Trophoblast cell (in vitro differentiated cells and primary cell): Measurements from ENCODE around the gene FNDC3B.
A peak's percentile ranks its signal among the peaks of the same experiment; 100 is the strongest.

ENCODE experiments used
- DNase-seq, 2 donors: peaks; one replicate each; pipeline ENCODE4 v3.0.0-alpha.2; 2016
- H2AFZ ChIP-seq: 2 replicates; pipeline ENCODE4 v1.6.1; 2013; ENCODE audit warnings: low read length, moderate library complexity, mild to moderate bottlenecking; ENCODE audit not compliant: insufficient read depth, poor library complexity
- H2AK5ac ChIP-seq: 2 replicates; pipeline ENCODE4 v1.6.1; 2013; ENCODE audit warnings: mild to moderate bottlenecking, low read length
- H2BK120ac ChIP-seq: 2 replicates; pipeline ENCODE4 v1.6.1; 2013; ENCODE audit warnings: low read length, mild to moderate bottlenecking, moderate library complexity; ENCODE audit not compliant: insufficient read depth, poor library complexity
- H2BK12ac ChIP-seq: 2 replicates; pipeline ENCODE4 v1.6.1; 2013; ENCODE audit warnings: mild to moderate bottlenecking, low read length, moderate library complexity
- H2BK5ac ChIP-seq: 2 replicates; pipeline ENCODE4 v1.6.1; 2013; ENCODE audit warnings: low read length, low read depth, moderate library complexity, mild to moderate bottlenecking; ENCODE audit not compliant: poor library complexity
- H3K14ac ChIP-seq: 2 replicates; pipeline ENCODE4 v1.6.1; 2013; ENCODE audit warnings: mild to moderate bottlenecking, low read length
- H3K18ac ChIP-seq: 2 replicates; pipeline ENCODE4 v1.6.1; 2013; ENCODE audit warnings: mild to moderate bottlenecking, low read length
- H3K23ac ChIP-seq: 2 replicates; pipeline ENCODE4 v1.6.1; 2013; ENCODE audit warnings: low read length
- H3K27ac ChIP-seq: 2 replicates; pipeline ENCODE4 v1.5.1; 2013; ENCODE audit warnings: low read depth, mild to moderate bottlenecking, inconsistent platforms, low read length, moderate library complexity
- H3K27me3 ChIP-seq: 2 replicates; pipeline ENCODE4 v1.6.1; 2013; ENCODE audit warnings: inconsistent platforms, mild to moderate bottlenecking, low read length, moderate library complexity; ENCODE audit not compliant: insufficient read depth
- H3K36me3 ChIP-seq, 2 experiments: 1 replicate in 1 of 2; 2 replicates in 1 of 2; pipeline ENCODE4 v1.6.1; 2013; ENCODE audit warnings: low read length in 2 of 2, mild to moderate bottlenecking in 2 of 2, moderate library complexity in 1 of 2; ENCODE audit not compliant: insufficient read depth in 2 of 2, control insufficient read depth in 1 of 2
- H3K4ac ChIP-seq: 2 replicates; pipeline ENCODE4 v1.6.1; 2013; ENCODE audit warnings: low read depth, mild to moderate bottlenecking, low read length, moderate library complexity
- H3K4me1 ChIP-seq, 2 experiments: 1 replicate in 1 of 2; 2 replicates in 1 of 2; pipeline ENCODE4 v1.6.1; 2013; ENCODE audit warnings: low read length in 2 of 2, mild to moderate bottlenecking in 2 of 2, moderate library complexity in 1 of 2; ENCODE audit not compliant: insufficient read depth in 2 of 2, control insufficient read depth in 1 of 2
- H3K4me2 ChIP-seq: 2 replicates; pipeline ENCODE4 v1.6.1; 2013; ENCODE audit warnings: inconsistent platforms, mild to moderate bottlenecking, low read length, moderate library complexity
- H3K4me3 ChIP-seq: 2 replicates; pipeline ENCODE4 v1.5.1; 2013; ENCODE audit warnings: mild to moderate bottlenecking, low read depth, low read length, inconsistent platforms
- H3K79me1 ChIP-seq: one replicate; pipeline ENCODE4 v1.6.1; 2013; ENCODE audit warnings: low read length
- H3K79me2 ChIP-seq: 2 replicates; pipeline ENCODE4 v1.6.1; 2013; ENCODE audit warnings: low read length, mild to moderate bottlenecking; ENCODE audit not compliant: control insufficient read depth, insufficient read depth, poor library complexity
- H3K9ac ChIP-seq: 2 replicates; pipeline ENCODE4 v1.6.1; 2013; ENCODE audit warnings: mild to moderate bottlenecking, low read length
- H3K9me3 ChIP-seq: 2 replicates; pipeline ENCODE4 v1.6.1; 2013; ENCODE audit warnings: low read depth, mild to moderate bottlenecking, control low read depth, inconsistent platforms, low read length; ENCODE audit not compliant: insufficient read depth
- H4K12ac ChIP-seq: 2 replicates; pipeline ENCODE4 v1.6.1; 2013; ENCODE audit warnings: low read depth, mild to moderate bottlenecking, low read length, moderate library complexity
- H4K8ac ChIP-seq: 2 replicates; pipeline ENCODE4 v1.6.1; 2013; ENCODE audit warnings: low read depth, mild to moderate bottlenecking, low read length, moderate library complexity
- H4K91ac ChIP-seq: one replicate; pipeline ENCODE4 v1.6.1; 2013; ENCODE audit warnings: low read depth, mild to moderate bottlenecking, low read length, moderate library complexity
- WGBS: extraction: QIAGEN DNeasy Blood & Tissue Kit; methylation state at CpG from one replicate; pipeline ENCODE4 v1.1.7; 2013; ENCODE audit warnings: missing lambda C conversion rate; ENCODE audit not compliant: insufficient read length, insufficient coverage; ENCODE audit errors: extremely low coverage; 5-methylcytosine and 5-hydroxymethylcytosine counted together

FNDC3B gene

DNA sequence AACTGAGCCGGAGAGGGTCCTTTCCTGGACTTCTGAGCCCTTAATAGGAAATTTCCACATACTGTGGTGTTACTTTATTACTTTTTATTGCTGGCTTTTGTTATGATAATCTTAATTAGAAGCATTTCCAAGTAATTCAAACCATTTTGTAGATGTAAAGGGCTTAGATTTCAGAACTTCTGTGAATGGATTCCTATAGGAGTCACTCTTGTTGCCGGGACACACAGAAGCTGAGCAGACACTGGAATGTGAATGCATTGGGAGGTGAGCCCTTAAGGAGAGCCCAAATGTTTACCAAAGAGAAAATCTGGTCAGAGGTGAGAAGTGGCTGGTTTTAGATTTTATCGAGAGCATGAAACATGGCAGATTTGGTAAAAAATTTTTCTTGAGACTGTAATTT is 87.4 kb downstream of the FNDC3B start:
- H3K9ac ChIP-seq, result no peak overlapping the region
- no peak overlapping the region for H4K12ac ChIP-seq
- H3K36me3 ChIP-seq, result peaks cover 2 to 3% of the 10 kb centered on the region in 2 experiments
- no peaks in the 10 kb centered on the region for H3K27me3 ChIP-seq
- H3K4me3 ChIP-seq, result no peak overlapping the region
- H2AFZ ChIP-seq, result no peak overlapping the region
- H3K9me3 ChIP-seq, result no peaks in the 10 kb centered on the region
- peak overlapping the region; percentile 59 for H2BK5ac ChIP-seq
- peaks cover 5 to 31% of the 10 kb centered on the region in 2 experiments for H3K4me1 ChIP-seq
- H3K14ac ChIP-seq, result no peak overlapping the region
- H3K4me2 ChIP-seq, result no peak overlapping the region
- H2BK12ac ChIP-seq, result no peak overlapping the region
- no peak overlapping the region for H4K91ac ChIP-seq
- no CpG with 5 or more reads among the region's 3 CpGs for WGBS
- H2BK120ac ChIP-seq, result no peak overlapping the region
- no peak overlapping the region for H4K8ac ChIP-seq
- H3K4ac ChIP-seq, result no peak overlapping the region
- peak; percentile 74 to 91 for DNase-seq
- H3K23ac ChIP-seq, result no peak overlapping the region
- no peak overlapping the region for H3K18ac ChIP-seq
- H2AK5ac ChIP-seq, result no peak overlapping the region
- H3K27ac ChIP-seq, result peak overlapping the region; percentile 56
- peaks cover 5% of the 10 kb centered on the region for H3K79me1 ChIP-seq
- peaks cover 2% of the 10 kb centered on the region for H3K79me2 ChIP-seq

GRCh38 chr3:172127141-172127540 is 87.8 kb downstream of the FNDC3B start:
- H4K91ac ChIP-seq, result no peak overlapping the region
- no peak for DNase-seq
- H2BK12ac ChIP-seq, result no peak overlapping the region
- H4K8ac ChIP-seq, result no peak overlapping the region
- H3K9me3 ChIP-seq, result no peaks in the 10 kb centered on the region
- peak overlapping the region; percentile 24 for H2BK120ac ChIP-seq
- H3K4me1 ChIP-seq, result peaks cover 5 to 31% of the 10 kb centered on the region in 2 experiments
- WGBS, result no CpG with 5 or more reads among the region's 2 CpGs
- no peak overlapping the region for H4K12ac ChIP-seq
- H3K4ac ChIP-seq, result no peak overlapping the region
- no peak overlapping the region for H3K23ac ChIP-seq
- H3K9ac ChIP-seq, result no peak overlapping the region
- H3K79me2 ChIP-seq, result peaks cover 2% of the 10 kb centered on the region
- no peaks in the 10 kb centered on the region for H3K27me3 ChIP-seq
- H3K14ac ChIP-seq, result no peak overlapping the region
- H3K36me3 ChIP-seq, result peaks cover 2 to 3% of the 10 kb centered on the region in 2 experiments
- H3K79me1 ChIP-seq, result peaks cover 5% of the 10 kb centered on the region
- no peak overlapping the region for H2BK5ac ChIP-seq
- H3K27ac ChIP-seq, result peak overlapping the region; percentile 43
- H3K4me3 ChIP-seq, result no peak overlapping the region
- no peak overlapping the region for H3K4me2 ChIP-seq
- H2AFZ ChIP-seq, result no peak overlapping the region
- H3K18ac ChIP-seq, result no peak overlapping the region
- no peak overlapping the region for H2AK5ac ChIP-seq

- H3K4ac ChIP-seq, result peak overlapping the region; percentile 72
- no peak overlapping the region for H4K91ac ChIP-seq
- H3K4me2 ChIP-seq, result no peak overlapping the region
- WGBS, result no CpG with 5 or more reads among the region's 6 CpGs
- H3K79me2 ChIP-seq, result peaks cover 2% of the 10 kb centered on the region
- H2BK12ac ChIP-seq, result no peak overlapping the region
- H3K4me1 ChIP-seq, result peaks cover 5 to 31% of the 10 kb centered on the region in 2 experiments
- peak overlapping the region; percentile 17 for H2BK120ac ChIP-seq
- H3K9me3 ChIP-seq, result no peaks in the 10 kb centered on the region
- H2BK5ac ChIP-seq, result no peak overlapping the region
- H2AFZ ChIP-seq, result no peak overlapping the region
- H3K27ac ChIP-seq, result no peak overlapping the region
- no peak overlapping the region for H4K12ac ChIP-seq
- H3K14ac ChIP-seq, result no peak overlapping the region
- no peak for DNase-seq
- H3K18ac ChIP-seq, result no peak overlapping the region
- H3K4me3 ChIP-seq, result no peak overlapping the region
- H3K23ac ChIP-seq, result no peak overlapping the region
- H3K9ac ChIP-seq, result no peak overlapping the region
- peaks cover 5% of the 10 kb centered on the region for H3K79me1 ChIP-seq
- H4K8ac ChIP-seq, result no peak overlapping the region
- no peaks in the 10 kb centered on the region for H3K27me3 ChIP-seq
- H2AK5ac ChIP-seq, result no peak overlapping the region
- peaks cover 2 to 3% of the 10 kb centered on the region in 2 experiments for H3K36me3 ChIP-seq
Observed at GRCh38 chr3:172127929-172128580, 88.7 kb downstream of the FNDC3B start.

DNA sequence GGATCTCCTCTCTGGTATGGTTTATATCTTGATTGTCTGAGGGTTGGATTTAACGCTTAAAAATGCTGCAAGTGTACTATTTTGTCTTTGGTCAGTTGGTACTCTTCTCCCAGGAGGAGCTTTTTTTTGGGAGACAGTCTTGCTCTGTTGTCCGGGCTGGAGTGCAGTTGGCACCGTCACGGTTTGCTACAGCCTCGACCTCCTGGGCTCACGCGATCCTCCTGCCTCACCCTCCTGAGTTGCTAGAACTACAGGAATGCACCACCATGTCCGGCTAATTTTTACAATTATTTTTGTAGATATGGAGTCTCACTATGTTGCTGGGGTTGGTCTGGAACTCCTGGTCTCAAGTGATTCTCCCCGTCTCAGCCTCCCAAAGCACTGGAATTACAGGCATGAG is 89.5 kb downstream of the FNDC3B start:
- peaks cover 5 to 31% of the 10 kb centered on the region in 2 experiments for H3K4me1 ChIP-seq

More for the DNA sequence above, 89.5 kb downstream of the FNDC3B start:
- H2AFZ ChIP-seq, result no peak overlapping the region
- no peak overlapping the region for H2AK5ac ChIP-seq
- no peak overlapping the region for H4K12ac ChIP-seq
- H3K23ac ChIP-seq, result no peak overlapping the region
- no peaks in the 10 kb centered on the region for H3K27me3 ChIP-seq
- peak; percentile 21 to 65 for DNase-seq
- WGBS, result no CpG with 5 or more reads among the region's 9 CpGs
- no peak overlapping the region for H2BK5ac ChIP-seq
- H3K9ac ChIP-seq, result no peak overlapping the region
- H2BK120ac ChIP-seq, result no peak overlapping the region
- no peak overlapping the region for H2BK12ac ChIP-seq
- no peak overlapping the region for H3K4me3 ChIP-seq
- H4K91ac ChIP-seq, result no peak overlapping the region
- no peak overlapping the region for H3K14ac ChIP-seq
- peaks cover 2% of the 10 kb centered on the region for H3K79me2 ChIP-seq
- H3K36me3 ChIP-seq, result peaks cover 2 to 3% of the 10 kb centered on the region in 2 experiments
- H3K9me3 ChIP-seq, result no peaks in the 10 kb centered on the region
- H3K4ac ChIP-seq, result no peak overlapping the region
- no peak overlapping the region for H4K8ac ChIP-seq
- H3K18ac ChIP-seq, result no peak overlapping the region
- no peak overlapping the region for H3K27ac ChIP-seq
- H3K79me1 ChIP-seq, result peaks cover 5% of the 10 kb centered on the region
- no peak overlapping the region for H3K4me2 ChIP-seq
